Hepatocyte (in vitro differentiated cells): Measurements from ENCODE around the gene FLVCR1. TPM values are rescaled to one million over a fixed set of nuclear protein-coding genes. Genes with fewer than 3 reads are reported as not detected.
"Not testable (repeated sequence)": the region's sequence is repeated elsewhere in the genome, so short reads cannot be mapped to it uniquely, and the experiment has no call there.

Source experiments
- DNase-seq: peaks from one replicate; pipeline ENCODE4 v3.0.0-alpha.2; 2016; ENCODE audit warnings: low spot score
- H2AFZ ChIP-seq: fragments of 200-600 bp; sonication (generic); 2 replicates; pipeline ENCODE4 v1.6.0; 2016; ENCODE audit warnings: antibody characterized with exemption, mild to moderate bottlenecking
- H3K27ac ChIP-seq: fragments of 200-600 bp; sonication (generic); 2 replicates; pipeline ENCODE4 v1.5.1; 2016; ENCODE audit warnings: mild to moderate bottlenecking
- H3K27me3 ChIP-seq: fragments of 200-600 bp; sonication (generic); 2 replicates; pipeline ENCODE4 v1.6.1; 2016
- H3K36me3 ChIP-seq: fragments of 200-600 bp; sonication (generic); replicated peaks from 2 replicates; pipeline ENCODE4 v1.5.1; 2016; ENCODE audit warnings: low read depth; ENCODE audit not compliant: insufficient read depth
- H3K4me1 ChIP-seq: fragments of 200-600 bp; sonication (generic); 2 replicates; pipeline ENCODE4 v1.5.1; 2016; ENCODE audit warnings: mild to moderate bottlenecking, moderate library complexity; ENCODE audit not compliant: insufficient read depth
- H3K4me2 ChIP-seq: fragments of 200-600 bp; sonication (generic); 2 replicates; pipeline ENCODE4 v1.6.0; 2016
- H3K4me3 ChIP-seq: fragments of 200-600 bp; sonication (generic); 2 replicates; pipeline ENCODE4 v1.5.1; 2016; ENCODE audit warnings: mild to moderate bottlenecking
- H3K79me2 ChIP-seq: fragments of 200-600 bp; sonication (generic); 2 replicates; pipeline ENCODE4 v1.6.0; 2017; ENCODE audit warnings: mild to moderate bottlenecking
- H3K9me2 ChIP-seq: fragments of 200-600 bp; sonication (generic); replicated peaks from 2 replicates; pipeline ENCODE4 v1.6.0; 2017; ENCODE audit warnings: mild to moderate bottlenecking; ENCODE audit not compliant: insufficient read depth
- H3K9me3 ChIP-seq: fragments of 200-600 bp; sonication (generic); 2 replicates; pipeline ENCODE4 v1.5.1; 2016; ENCODE audit warnings: low read depth, mild to moderate bottlenecking
- H4K20me1 ChIP-seq: fragments of 200-600 bp; sonication (generic); 2 replicates; pipeline ENCODE4 v1.6.0; 2016; ENCODE audit warnings: mild to moderate bottlenecking; ENCODE audit not compliant: insufficient read depth, poor library complexity, severe bottlenecking
- EZH2 ChIP-seq: fragments of 200-600 bp; sonication (generic); IDR thresholded peaks from 2 replicates; pipeline ENCODE4 v1.6.1; 2016; ENCODE audit warnings: antibody characterized with exemption, mild to moderate bottlenecking, borderline replicate concordance
- EZH2phosphoT487 ChIP-seq: fragments of 200-600 bp; sonication (generic); IDR thresholded peaks from one replicate; pipeline ENCODE4 v1.6.1; 2018; ENCODE audit warnings: antibody characterized with exemption, mild to moderate bottlenecking, low read depth, moderate library complexity; ENCODE audit not compliant: unreplicated experiment, severe bottlenecking
- WGBS: methylation state at CpG from one replicate; pipeline ENCODE4 v1.1.6; 2016; ENCODE audit warnings: low lambda C conversion rate; ENCODE audit errors: missing lambda C conversion rate; 5-methylcytosine and 5-hydroxymethylcytosine counted together
- polyA plus RNA-seq: library from polyadenylated mRNA; unstranded; fragments of >200 nt; fragmentation: Nextera tagmentation; extraction: Ambion mirVana; gene quantifications from 2 replicates; pipeline ENCODE4 v1.2.1, GENCODE V29; 2016
- total RNA-seq: library from RNA; depleted of rRNA; stranded (reverse); fragments of >200 nt; gene quantifications from 2 replicates; pipeline ENCODE4 v1.2.3, GENCODE V29; 2014
- TF ChIP-seq, protein P1 (sequence below): fragments of 200-600 bp; sonication (generic); IDR thresholded peaks from 2 replicates; pipeline ENCODE4 v1.5.1; 2016; ENCODE audit warnings: antibody characterized with exemption, mild to moderate bottlenecking; ENCODE audit not compliant: poor library complexity

Gene FLVCR1
- total and polyA plus RNA-seq, 2 experiments from 2014 or later: 9.9 to 32.5 TPM

DNA sequence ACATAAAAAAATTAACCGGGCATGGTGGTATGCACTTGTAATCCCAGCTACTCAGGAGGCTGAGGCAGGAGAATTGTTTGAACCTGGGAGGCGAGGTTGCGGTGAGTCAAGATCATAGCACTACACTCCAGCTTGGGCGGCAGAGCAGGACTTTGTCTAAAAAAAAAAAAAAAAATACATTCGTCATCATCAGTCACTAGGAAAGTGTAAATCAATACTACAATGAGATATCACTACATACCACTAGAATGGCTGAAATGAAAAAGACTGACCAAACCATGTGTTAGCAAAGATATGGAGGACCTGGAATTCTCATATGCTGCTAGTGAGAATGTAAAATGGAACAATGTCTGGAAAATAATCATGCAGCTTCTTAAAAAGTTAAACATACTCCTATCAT is 19.9 kb upstream of the FLVCR1 start:
- H4K20me1 ChIP-seq: no peaks in the 10 kb centered on the region
- WGBS: 93% methylated on average over 5 of the region's 5 CpGs
- TF ChIP-seq, protein P1, sequence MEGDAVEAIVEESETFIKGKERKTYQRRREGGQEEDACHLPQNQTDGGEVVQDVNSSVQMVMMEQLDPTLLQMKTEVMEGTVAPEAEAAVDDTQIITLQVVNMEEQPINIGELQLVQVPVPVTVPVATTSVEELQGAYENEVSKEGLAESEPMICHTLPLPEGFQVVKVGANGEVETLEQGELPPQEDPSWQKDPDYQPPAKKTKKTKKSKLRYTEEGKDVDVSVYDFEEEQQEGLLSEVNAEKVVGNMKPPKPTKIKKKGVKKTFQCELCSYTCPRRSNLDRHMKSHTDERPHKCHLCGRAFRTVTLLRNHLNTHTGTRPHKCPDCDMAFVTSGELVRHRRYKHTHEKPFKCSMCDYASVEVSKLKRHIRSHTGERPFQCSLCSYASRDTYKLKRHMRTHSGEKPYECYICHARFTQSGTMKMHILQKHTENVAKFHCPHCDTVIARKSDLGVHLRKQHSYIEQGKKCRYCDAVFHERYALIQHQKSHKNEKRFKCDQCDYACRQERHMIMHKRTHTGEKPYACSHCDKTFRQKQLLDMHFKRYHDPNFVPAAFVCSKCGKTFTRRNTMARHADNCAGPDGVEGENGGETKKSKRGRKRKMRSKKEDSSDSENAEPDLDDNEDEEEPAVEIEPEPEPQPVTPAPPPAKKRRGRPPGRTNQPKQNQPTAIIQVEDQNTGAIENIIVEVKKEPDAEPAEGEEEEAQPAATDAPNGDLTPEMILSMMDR: no peak
- TF ChIP-seq EZH2 (no peak), EZH2phosphoT487 (no peak)

DNA sequence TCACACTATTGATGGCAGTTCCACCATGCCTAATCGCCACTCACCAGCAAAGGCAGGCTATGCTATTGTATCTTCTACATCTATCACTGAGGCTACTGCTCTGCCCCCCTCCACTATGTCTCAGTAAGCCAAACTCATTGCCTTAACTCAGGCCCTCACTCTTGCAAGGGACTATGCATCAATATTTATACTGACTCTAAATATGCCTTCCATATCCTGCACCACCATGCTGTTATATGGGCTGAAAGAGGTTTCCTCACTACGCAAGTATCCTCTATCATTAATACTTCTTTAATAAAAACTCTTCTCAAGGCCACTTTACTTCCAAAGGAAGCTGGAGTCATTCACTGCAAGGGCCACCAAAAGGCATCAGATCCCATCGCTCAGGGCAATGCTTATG is 13.6 kb upstream of the FLVCR1 start:
- H4K20me1 ChIP-seq, H2AFZ ChIP-seq, DNase-seq, H3K4me1 ChIP-seq, H3K36me3 ChIP-seq, H3K79me2 ChIP-seq, H3K9me2 ChIP-seq, H3K27me3 ChIP-seq, H3K9me3 ChIP-seq, H3K27ac ChIP-seq, H3K4me2 ChIP-seq, H3K4me3 ChIP-seq: not testable (repeated sequence)
- WGBS: 84% methylated on average over 3 of the region's 3 CpGs

More for the DNA sequence above, 19.9 kb upstream of the FLVCR1 start:
- no peaks in the 10 kb centered on the region for H3K9me3 ChIP-seq
- peaks cover under 1% of the 10 kb centered on the region for H3K4me1 ChIP-seq
- no peak overlapping the region for H2AFZ ChIP-seq
- no peaks in the 10 kb centered on the region for H3K9me2 ChIP-seq
- no peak overlapping the region for H3K4me2 ChIP-seq
- no peaks in the 10 kb centered on the region for H3K27me3 ChIP-seq
- H3K79me2 ChIP-seq: no peaks in the 10 kb centered on the region
- H3K4me3 ChIP-seq: no peak overlapping the region
- no peak for DNase-seq
- no peak overlapping the region for H3K27ac ChIP-seq
- no peaks in the 10 kb centered on the region for H3K36me3 ChIP-seq

DNA sequence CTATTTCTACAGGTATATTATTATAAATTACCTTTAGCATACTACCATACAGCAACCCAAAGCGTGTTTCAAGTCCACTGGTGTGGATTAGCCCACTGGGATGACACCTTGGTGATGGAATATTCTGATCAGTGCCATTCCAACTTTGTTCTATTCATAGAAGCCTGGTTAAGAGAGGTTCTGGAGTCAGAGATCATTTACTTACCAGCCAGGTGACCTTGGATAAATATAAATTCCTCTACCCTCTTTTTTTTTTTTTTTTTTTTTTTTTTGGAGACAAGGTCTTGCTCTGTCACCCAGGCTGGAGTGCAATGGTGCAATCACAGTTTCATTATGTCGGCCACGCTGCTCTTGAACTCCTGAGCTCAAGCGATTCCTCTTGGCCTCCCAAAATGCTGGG is 10.5 kb upstream of the FLVCR1 start, which contains the start of gene SPATA45:
Gene SPATA45, minus strand, starts transcription at position 101 of the 400 bp plus-strand sequence. CDS start 11,500 bp downstream, outside the sequence.
- Histone ChIP-seq H3K27ac (no peak within 1 kb of the TSS), H3K4me2 (no peak within 1 kb of the TSS), H3K4me3 (no peak within 1 kb of the TSS), H3K27me3 (no peaks in the 10 kb centered on the region), H3K9me2 (no peaks in the 10 kb centered on the region), H3K79me2 (no peaks in the 10 kb centered on the region), H3K9me3 (no peaks in the 10 kb centered on the region), H3K4me1 (no peaks in the 10 kb centered on the region), H4K20me1 (no peaks in the 10 kb centered on the region), H2AFZ (no peak within 1 kb of the TSS), H3K36me3 (no peaks in the 10 kb centered on the region)
- no peak for TF ChIP-seq EZH2phosphoT487
- TF ChIP-seq EZH2: no peak
- TF ChIP-seq, protein P1: no peak
- DNase-seq: no peak
- WGBS: 97% methylated on average over 4 of the region's 4 CpGs

DNA sequence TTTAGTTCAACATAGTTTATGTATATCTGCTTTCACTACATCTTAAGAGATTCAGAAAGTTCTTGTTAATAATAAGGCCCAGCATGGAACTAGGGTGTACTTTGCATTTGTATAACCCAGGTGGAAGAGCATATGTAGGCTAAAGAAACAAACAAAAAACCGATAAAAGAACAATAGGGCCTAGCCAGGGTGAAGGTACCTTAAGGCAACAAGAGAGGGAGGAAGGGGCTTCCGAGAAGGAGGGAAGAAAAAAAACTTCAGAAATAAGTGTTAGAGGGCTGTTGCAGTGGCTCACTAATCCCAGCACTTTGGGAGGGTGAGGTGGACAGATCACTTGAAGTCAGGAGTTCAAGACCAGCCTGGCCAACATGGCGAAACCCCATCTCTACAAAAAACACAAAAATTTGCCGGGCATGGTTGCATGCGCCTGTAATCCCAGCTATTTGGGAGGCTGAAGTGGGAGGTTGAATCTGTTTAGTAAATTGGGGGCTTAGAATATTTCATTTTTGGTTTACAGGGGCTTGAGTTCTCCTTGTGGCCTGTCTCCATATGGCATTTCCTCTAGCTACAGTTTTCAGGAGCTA is 5.9 kb upstream of the FLVCR1 start:
- Histone ChIP-seq H3K27ac (no peak overlapping the region), H3K4me1 (peaks cover 4% of the 10 kb centered on the region), H2AFZ (no peak overlapping the region), H3K4me3 (no peak overlapping the region), H3K79me2 (peaks cover 17% of the 10 kb centered on the region), H4K20me1 (no peaks in the 10 kb centered on the region), H3K4me2 (no peak overlapping the region), H3K9me3 (no peaks in the 10 kb centered on the region), H3K9me2 (no peaks in the 10 kb centered on the region), H3K36me3 (no peaks in the 10 kb centered on the region), H3K27me3 (no peaks in the 10 kb centered on the region)
- TF ChIP-seq EZH2 (no peak), EZH2phosphoT487 (no peak)
- TF ChIP-seq, protein P1: no peak
- 77% methylated on average over 5 of the region's 5 CpGs for WGBS
- DNase-seq: no peak
